PC-9 (cell line): ENCODE data around the gene ACYP2. TPM values are rescaled to one million over a fixed set of nuclear protein-coding genes. Genes with fewer than 3 reads are reported as not detected.
"Not testable (repeated sequence)": the region's sequence is repeated elsewhere in the genome, so short reads cannot be mapped to it uniquely, and the experiment has no call there.

Experiments used
- BruUV-seq: library from RNA; stranded (reverse); fragments of 400-500 nt; replicated peaks from 2 replicates; lab custom pipeline; 2021; lab: Mats Ljungman, UMichigan
- CTCF ChIA-PET: fragments of 300-600 bp; sonication (Branson Sonifier 250); formaldehyde crosslinking; loops from one replicate; lab custom pipeline; 2022; ENCODE audit warnings: antibody characterized with exemption; lab: Charles Lee
- POLR2A ChIA-PET: fragments of 300-600 bp; sonication (Branson Sonifier 250); formaldehyde crosslinking; loops from one replicate; lab custom pipeline; 2022; ENCODE audit warnings: antibody characterized with exemption; ENCODE audit not compliant: unreplicated experiment; lab: Charles Lee
- DNase-seq, 2 experiments: peaks; one replicate each; pipeline versions ENCODE4 v3.0.0 to v3.0.0-alpha.2; 2015 to 2022; ENCODE audit warnings: mixed read lengths in 1 of 2
- H2AFZ ChIP-seq: fragments of 200-600 bp; sonication (generic); 2 replicates; pipeline ENCODE4 v1.8.1; 2017; ENCODE audit warnings: antibody characterized with exemption
- H3F3A ChIP-seq: fragments of 200-600 bp; sonication (generic); 2 replicates; pipeline ENCODE4 v1.8.1; 2017; ENCODE audit warnings: antibody characterized with exemption, mild to moderate bottlenecking, low read depth; ENCODE audit not compliant: insufficient read depth
- H3K27ac ChIP-seq: fragments of 200-600 bp; sonication (generic); 2 replicates; pipeline ENCODE4 v1.6.1; 2016; ENCODE audit warnings: mixed run types
- H3K27me3 ChIP-seq: fragments of 200-600 bp; sonication (generic); 2 replicates; pipeline ENCODE4 v1.6.1; 2016; ENCODE audit warnings: low read depth, mixed run types; ENCODE audit not compliant: insufficient read depth
- H3K36me3 ChIP-seq: fragments of 200-600 bp; sonication (generic); 2 replicates; pipeline ENCODE4 v1.6.1; 2016; ENCODE audit warnings: low read depth, mixed run types
- H3K4me1 ChIP-seq: fragments of 200-600 bp; sonication (generic); replicated peaks from 2 replicates; pipeline ENCODE4 v1.6.1; 2016; ENCODE audit warnings: mixed run types; ENCODE audit not compliant: insufficient read depth
- H3K4me2 ChIP-seq: fragments of 200-600 bp; sonication (generic); 2 replicates; pipeline ENCODE4 v1.6.1; 2017; ENCODE audit warnings: mixed run types
- H3K4me3 ChIP-seq: fragments of 200-600 bp; sonication (generic); 2 replicates; pipeline ENCODE4 v1.6.1; 2016; ENCODE audit warnings: mixed run types
- H3K79me2 ChIP-seq: fragments of 200-600 bp; sonication (generic); 2 replicates; pipeline ENCODE4 v1.6.1; 2017; ENCODE audit warnings: low read depth, mixed run types
- H3K9me2 ChIP-seq: fragments of 200-600 bp; sonication (generic); 2 replicates; pipeline ENCODE4 v1.8.1; 2017; ENCODE audit warnings: mild to moderate bottlenecking; ENCODE audit not compliant: insufficient read depth
- H3K9me3 ChIP-seq: fragments of 200-600 bp; sonication (generic); 2 replicates; pipeline ENCODE4 v1.8.1; 2016; ENCODE audit warnings: low read depth; ENCODE audit not compliant: insufficient read depth
- H4K20me1 ChIP-seq: fragments of 200-600 bp; sonication (generic); 2 replicates; pipeline ENCODE4 v1.8.1; 2017; ENCODE audit not compliant: insufficient read depth
- EZH2 ChIP-seq: fragments of 200-600 bp; sonication (generic); IDR thresholded peaks from 2 replicates; pipeline ENCODE4 v1.8.0; 2017; ENCODE audit warnings: antibody characterized with exemption, low read depth
- intact Hi-C: fragments of 100-400 bp; cut with micrococcal nuclease; formaldehyde crosslinking; loops from one replicate; pipeline ENCODE4 v1.10.0; 2022; ENCODE audit not compliant: unreplicated experiment
- total RNA-seq: library from RNA; stranded (reverse); gene quantifications from 2 replicates; pipeline ENCODE4 v1.2.3, GENCODE V29; 2021
- TF ChIP-seq, protein P1 (sequence below): fragments of 200-600 bp; sonication (generic); conservative IDR thresholded peaks from 2 replicates; pipeline ENCODE4 v1.6.1; 2017; ENCODE audit warnings: mixed run types, antibody characterized with exemption, mild to moderate bottlenecking, moderate library complexity

ACYP2 gene
- total RNA-seq, 1 experiment from 2014 or later, result 25.9 TPM

GRCh38 chr2:54122171-54122935 is 6.9 kb downstream of the ACYP2 start:
- H3K36me3 ChIP-seq, result no peaks in the 10 kb centered on the region; the same call in 1 of the 2 replicates
- H3K4me1 ChIP-seq, result no peaks in the 10 kb centered on the region
- no peak overlapping the region for H2AFZ ChIP-seq
- no TSS peak for BruUV-seq
- no peak overlapping the region for H3K27ac ChIP-seq
- no peaks in the 10 kb centered on the region for H3K27me3 ChIP-seq
- DNase-seq, result no peak
- no peaks in the 10 kb centered on the region for H3F3A ChIP-seq
- no peak overlapping the region for H3K4me3 ChIP-seq
- no peaks in the 10 kb centered on the region for H4K20me1 ChIP-seq
- no peaks in the 10 kb centered on the region; the same call in 1 of the 2 replicates for H3K9me3 ChIP-seq
- intact Hi-C loops, result no loop called here
- no peak overlapping the region for H3K4me2 ChIP-seq
- no peak for TF ChIP-seq EZH2
- TF ChIP-seq, protein P1, sequence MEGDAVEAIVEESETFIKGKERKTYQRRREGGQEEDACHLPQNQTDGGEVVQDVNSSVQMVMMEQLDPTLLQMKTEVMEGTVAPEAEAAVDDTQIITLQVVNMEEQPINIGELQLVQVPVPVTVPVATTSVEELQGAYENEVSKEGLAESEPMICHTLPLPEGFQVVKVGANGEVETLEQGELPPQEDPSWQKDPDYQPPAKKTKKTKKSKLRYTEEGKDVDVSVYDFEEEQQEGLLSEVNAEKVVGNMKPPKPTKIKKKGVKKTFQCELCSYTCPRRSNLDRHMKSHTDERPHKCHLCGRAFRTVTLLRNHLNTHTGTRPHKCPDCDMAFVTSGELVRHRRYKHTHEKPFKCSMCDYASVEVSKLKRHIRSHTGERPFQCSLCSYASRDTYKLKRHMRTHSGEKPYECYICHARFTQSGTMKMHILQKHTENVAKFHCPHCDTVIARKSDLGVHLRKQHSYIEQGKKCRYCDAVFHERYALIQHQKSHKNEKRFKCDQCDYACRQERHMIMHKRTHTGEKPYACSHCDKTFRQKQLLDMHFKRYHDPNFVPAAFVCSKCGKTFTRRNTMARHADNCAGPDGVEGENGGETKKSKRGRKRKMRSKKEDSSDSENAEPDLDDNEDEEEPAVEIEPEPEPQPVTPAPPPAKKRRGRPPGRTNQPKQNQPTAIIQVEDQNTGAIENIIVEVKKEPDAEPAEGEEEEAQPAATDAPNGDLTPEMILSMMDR, result no peak
- no peaks in the 10 kb centered on the region for H3K79me2 ChIP-seq
- ChIA-PET POLR2A (no interaction called here), CTCF (no interaction called here)
- no peaks in the 10 kb centered on the region for H3K9me2 ChIP-seq

- Histone ChIP-seq H3K4me2 (no peak overlapping the region), H3K9me2 (no peaks in the 10 kb centered on the region), H4K20me1 (no peaks in the 10 kb centered on the region), H3K9me3 (no peaks in the 10 kb centered on the region; the same call in 1 of the 2 replicates), H3K36me3 (no peaks in the 10 kb centered on the region; the same call in 1 of the 2 replicates), H3K79me2 (no peaks in the 10 kb centered on the region), H3K4me1 (no peaks in the 10 kb centered on the region), H3F3A (no peaks in the 10 kb centered on the region), H2AFZ (no peak overlapping the region), H3K27me3 (no peaks in the 10 kb centered on the region), H3K27ac (no peak overlapping the region), H3K4me3 (no peak overlapping the region)
- ChIA-PET CTCF (no interaction called here), POLR2A (no interaction called here)
- DNase-seq, result peak in 1 of 2 experiments; percentile 12
- intact Hi-C loops, result no loop called here
- no TSS peak for BruUV-seq
- TF ChIP-seq, protein P1, result no peak
- no peak for TF ChIP-seq EZH2
Measured at GRCh38 chr2:54122939-54123338, 7.5 kb downstream of the ACYP2 start.

GRCh38 chr2:54127174-54127573 is 11.8 kb downstream of the ACYP2 start:
- H2AFZ ChIP-seq, H3K4me3 ChIP-seq, POLR2A ChIA-PET, H3K4me1 ChIP-seq, CTCF ChIA-PET, intact Hi-C loops, H3K79me2 ChIP-seq, H3K9me3 ChIP-seq, H3K27ac ChIP-seq, H4K20me1 ChIP-seq, DNase-seq, H3F3A ChIP-seq, H3K9me2 ChIP-seq, H3K27me3 ChIP-seq, BruUV-seq, H3K4me2 ChIP-seq, H3K36me3 ChIP-seq: not testable (repeated sequence)
